ENCODE results near the gene PRSS16.
"Not testable (repeated sequence)": the region's sequence is repeated elsewhere in the genome, so short reads cannot be mapped to it uniquely, and the experiment has no call there.

PRSS16 gene

GRCh38 chr6:27242589-27243265 lies 4.8 kb upstream of the PRSS16 start:
- no peak for DNase-seq (ENCODE audit: low spot score)

- no peak for DNase-seq (ENCODE audit: low spot score)
Measured at GRCh38 chr6:27248783-27249182, 1.3 kb downstream of the PRSS16 start.

- no peak for DNase-seq (ENCODE audit: low spot score)
Measured at GRCh38 chr6:27250277-27251111, 3.0 kb downstream of the PRSS16 start.

GRCh38 chr6:27251112-27251605 lies 3.7 kb downstream of the PRSS16 start:
- DNase-seq (ENCODE audit: low spot score), result no peak

- peak; percentile 15 for DNase-seq (ENCODE audit: low spot score)
Measured at GRCh38 chr6:27251606-27252251, 4.2 kb downstream of the PRSS16 start.

- DNase-seq (ENCODE audit: low spot score), result no peak
Measured at GRCh38 chr6:27254566-27254965, 7.1 kb downstream of the PRSS16 start.

- DNase-seq (ENCODE audit: low spot score), result no peak
Measured at GRCh38 chr6:27255866-27256265, 8.4 kb downstream of the PRSS16 start.

GRCh38 chr6:27260369-27260768 lies 12.9 kb downstream of the PRSS16 start:
- DNase-seq (ENCODE audit: low spot score), result no peak

GRCh38 chr6:27260836-27261375 lies 13.4 kb downstream of the PRSS16 start:
- DNase-seq (ENCODE audit: low spot score), result no peak

GRCh38 chr6:27263886-27264285 lies 16.4 kb downstream of the PRSS16 start:
- no peak for DNase-seq (ENCODE audit: low spot score)

GRCh38 chr6:27267003-27267402 lies 19.5 kb downstream of the PRSS16 start:
- DNase-seq (ENCODE audit: low spot score), result not testable (repeated sequence)

- no peak for DNase-seq (ENCODE audit: low spot score)
Measured at GRCh38 chr6:27267857-27268434, 20.4 kb downstream of the PRSS16 start.

- DNase-seq (ENCODE audit: low spot score), result no peak
Measured at GRCh38 chr6:27268803-27269202, 21.3 kb downstream of the PRSS16 start.

GRCh38 chr6:27273783-27274182 lies 26.3 kb downstream of the PRSS16 start:
- DNase-seq (ENCODE audit: low spot score), result no peak

- DNase-seq (ENCODE audit: low spot score), result no peak
Measured at GRCh38 chr6:27275025-27275956, 27.8 kb downstream of the PRSS16 start.

GRCh38 chr6:27279513-27280063 lies 32.1 kb downstream of the PRSS16 start:
- no peak for DNase-seq (ENCODE audit: low spot score)

- DNase-seq (ENCODE audit: low spot score), result no peak
Measured at GRCh38 chr6:27280064-27280539, 32.6 kb downstream of the PRSS16 start.

GRCh38 chr6:27280540-27281000 lies 33.1 kb downstream of the PRSS16 start:
- DNase-seq (ENCODE audit: low spot score), result no peak

- DNase-seq (ENCODE audit: low spot score), result no peak
Measured at GRCh38 chr6:27281105-27281539, 33.6 kb downstream of the PRSS16 start.

GRCh38 chr6:27281569-27281968 lies 34.1 kb downstream of the PRSS16 start:
- DNase-seq (ENCODE audit: low spot score), result no peak
